Vagina (tissue), 2 donors: ENCODE results near the gene TAPBPL.

Experiments
- CTCF ChIP-seq, 3 experiments: fragments of 450-650 bp in 2 of 3; fragments of 200-600 bp in 1 of 3; sonication (generic) in 1 of 3; IDR thresholded peaks; one replicate each; pipeline ENCODE4 v1.5.1; 2017 to 2019; ENCODE audit warnings: antibody characterized with exemption in 3 of 3, mild to moderate bottlenecking in 2 of 3, moderate library complexity in 2 of 3
- POLR2A ChIP-seq, 2 donors: fragments of 450-650 bp; IDR thresholded peaks; one replicate each; pipeline ENCODE4 v1.6.1; 2017; ENCODE audit warnings: antibody characterized with exemption in 2 of 2, mild to moderate bottlenecking in 2 of 2, moderate library complexity in 2 of 2
- POLR2AphosphoS5 ChIP-seq, 2 donors: sonication (generic); formaldehyde crosslinking; IDR thresholded peaks; one replicate each; pipeline ENCODE4 v1.9.0; 2017; ENCODE audit warnings: antibody characterized with exemption in 2 of 2, mild to moderate bottlenecking in 2 of 2, low read depth in 1 of 2; ENCODE audit not compliant: insufficient read depth in 1 of 2

DNA sequence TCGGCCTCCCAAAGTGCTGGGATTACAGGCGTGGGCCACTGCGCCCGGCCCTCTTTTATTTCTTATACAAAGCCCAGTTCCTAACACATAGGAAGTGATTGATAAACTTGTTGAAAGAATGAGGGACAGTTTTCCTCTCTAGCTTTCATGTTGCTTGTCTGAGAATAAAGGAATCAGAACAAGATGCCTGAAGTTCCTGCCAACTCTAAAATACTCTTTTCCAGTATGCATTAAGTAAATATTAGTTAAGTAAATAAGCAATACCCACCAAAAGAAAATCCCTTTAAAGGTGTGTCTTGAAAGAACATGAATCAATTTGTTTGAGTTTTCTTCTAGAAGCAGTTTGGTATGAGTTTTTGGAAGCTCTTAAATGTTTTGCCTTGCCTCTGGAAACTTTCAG, 31.5 kb upstream of the TAPBPL start:
- no peak for TF ChIP-seq POLR2A (IDR thresholded peaks at IDR 0.05)
- no peak for TF ChIP-seq POLR2AphosphoS5 (IDR thresholded peaks at IDR 0.05; ENCODE audit: insufficient read depth in 1 of 2, low read depth in 1 of 2)
- no peak for TF ChIP-seq CTCF (IDR thresholded peaks at IDR 0.05)
